Activated CD8-positive, alpha-beta T cell treated with anti-CD3 and anti-CD28 coated beads, Interleukin-2, amount 10 ng/mL, durations not matched to agents 7 days and 5 days (primary cell): ENCODE measurements around the gene NRN1L. TPM values are rescaled to one million over a fixed set of nuclear protein-coding genes. Genes with fewer than 3 reads are reported as not detected.

Source experiments
- total RNA-seq, 2 experiments: library from RNA; stranded (reverse); gene quantifications; one replicate each; pipeline ENCODE4 v1.2.3, GENCODE V29; 2021

NRN1L gene
- total RNA-seq, 2 experiments from 2014 or later = 1.2 to 1.4 TPM

Other genes starting within 250 kb of the NRN1L start
- gene CARMIL2, start 239.7 kb upstream of the NRN1L start, total RNA-seq = 100 to 1,000 TPM; 192 to 196 TPM
- gene ACD, start 224.6 kb upstream of the NRN1L start, total RNA-seq = 10 to 100 TPM; 51.4 to 51.6 TPM
- 10 to 100 TPM; 13.2 to 14.7 TPM for gene PARD6A, start 223.9 kb upstream of the NRN1L start, total RNA-seq
- gene ENKD1, start 218.1 kb upstream of the NRN1L start, total RNA-seq = 1 to 10 TPM; 7.0 TPM
- gene C16orf86, start 218.1 kb upstream of the NRN1L start, total RNA-seq = 1 to 10 TPM; 2.3 to 2.5 TPM
- gene GFOD2, start 165.6 kb upstream of the NRN1L start, total RNA-seq = 10 to 100 TPM; 12.5 to 14.0 TPM
- 10 to 100 TPM; 25.9 to 30.5 TPM for gene RANBP10, start 78.3 kb upstream of the NRN1L start, total RNA-seq
- under 1 TPM; 0.47 to 0.63 TPM for gene TSNAXIP1, start 78.0 kb upstream of the NRN1L start, total RNA-seq
- 10 to 100 TPM; 50.2 to 52.4 TPM for gene THAP11, start 42.6 kb upstream of the NRN1L start, total RNA-seq
- 100 to 1,000 TPM; 125 to 134 TPM for gene NUTF2, start 38.0 kb upstream of the NRN1L start, total RNA-seq
- 10 to 100 TPM; 58.9 to 63.6 TPM for gene CENPT, start 37.2 kb upstream of the NRN1L start, total RNA-seq
- gene EDC4, start 11.8 kb upstream of the NRN1L start, total RNA-seq = 100 to 1,000 TPM; 111 to 113 TPM
- 10 to 100 TPM; 20.0 to 22.8 TPM for gene PSKH1, start 8.4 kb downstream of the NRN1L start, total RNA-seq
- 1 to 10 TPM; 5.5 TPM for gene CTRL, start 47.0 kb downstream of the NRN1L start, total RNA-seq
- 100 to 1,000 TPM; 257 to 275 TPM for gene PSMB10, start 52.0 kb downstream of the NRN1L start, total RNA-seq
- 10 to 100 TPM; 22.4 to 23.1 TPM for gene LCAT, start 59.2 kb downstream of the NRN1L start, total RNA-seq
- 10 to 100 TPM; 42.5 TPM for gene SLC12A4, start 83.8 kb downstream of the NRN1L start, total RNA-seq
- gene DPEP3, start 95.6 kb downstream of the NRN1L start, total RNA-seq = not detected
- gene DPEP2, start 114.6 kb downstream of the NRN1L start, total RNA-seq = 1 to 10 TPM; 5.6 to 5.9 TPM
- not detected for gene DPEP2NB, start 131.0 kb downstream of the NRN1L start, total RNA-seq
- gene DDX28, start 138.3 kb downstream of the NRN1L start, total RNA-seq = 10 to 100 TPM; 13.6 to 13.9 TPM
- 10 to 100 TPM; 24.1 to 25.2 TPM for gene DUS2, start 138.4 kb downstream of the NRN1L start, total RNA-seq
- gene NFATC3, start 200.5 kb downstream of the NRN1L start, total RNA-seq = 100 to 1,000 TPM; 166 to 169 TPM